GM18502 (cell line): ENCODE measurements around the gene AGBL1.

Experiments used
- ATAC-seq: cut with Tn5 transposase; IDR thresholded peaks from one replicate; pipeline ENCODE4 v1.9.1; 2021; ENCODE audit warnings: mild to moderate bottlenecking; ENCODE audit not compliant: unreplicated experiment, poor library complexity

AGBL1 gene

GRCh38 chr15:86663304-86663703 lies 583.6 kb downstream of the AGBL1 start:
- ATAC-seq: no peak

- no peak for ATAC-seq
These were observed 584.3 kb downstream of the AGBL1 start for GRCh38 chr15:86663979-86664378.

- ATAC-seq: no peak
These were observed 584.9 kb downstream of the AGBL1 start for GRCh38 chr15:86664581-86664980.

GRCh38 chr15:86676002-86676401 lies 596.3 kb downstream of the AGBL1 start:
- no peak for ATAC-seq

- ATAC-seq: no peak
These were observed 597.6 kb downstream of the AGBL1 start for GRCh38 chr15:86677278-86677677.

- ATAC-seq: no peak
These were observed 605.6 kb downstream of the AGBL1 start for GRCh38 chr15:86685263-86685662.

- no peak for ATAC-seq
These were observed 609.3 kb downstream of the AGBL1 start for GRCh38 chr15:86689006-86689405.

GRCh38 chr15:86690566-86690965 lies 610.9 kb downstream of the AGBL1 start:
- no peak for ATAC-seq

GRCh38 chr15:86691091-86691663 lies 611.5 kb downstream of the AGBL1 start:
- ATAC-seq: no peak

GRCh38 chr15:86700864-86701610 lies 621.4 kb downstream of the AGBL1 start:
- ATAC-seq: no peak

- no peak for ATAC-seq
These were observed 621.9 kb downstream of the AGBL1 start for GRCh38 chr15:86701611-86701963.

- ATAC-seq: no peak
These were observed 627.1 kb downstream of the AGBL1 start for GRCh38 chr15:86706813-86707212.

- no peak for ATAC-seq
These were observed 631.8 kb downstream of the AGBL1 start for GRCh38 chr15:86711476-86711875.

- no peak for ATAC-seq
These were observed 634.6 kb downstream of the AGBL1 start for GRCh38 chr15:86714241-86714640.

GRCh38 chr15:86725628-86726027 lies 646.0 kb downstream of the AGBL1 start:
- no peak for ATAC-seq

GRCh38 chr15:86735247-86736040 lies 655.8 kb downstream of the AGBL1 start:
- ATAC-seq: no peak

GRCh38 chr15:86741917-86742316 lies 662.2 kb downstream of the AGBL1 start:
- ATAC-seq: no peak

GRCh38 chr15:86743283-86743903 lies 663.7 kb downstream of the AGBL1 start:
- no peak for ATAC-seq

GRCh38 chr15:86744198-86744780 lies 664.6 kb downstream of the AGBL1 start:
- no peak for ATAC-seq

- no peak for ATAC-seq
These were observed 671.4 kb downstream of the AGBL1 start for GRCh38 chr15:86751116-86751515.

- no peak for ATAC-seq
These were observed 675.2 kb downstream of the AGBL1 start for GRCh38 chr15:86754846-86755245.
